PC-9 (cell line): ENCODE measurements around the gene RFLNA.

ENCODE experiments used
- EZH2 ChIP-seq: fragments of 200-600 bp; sonication (generic); IDR thresholded peaks from 2 replicates; pipeline ENCODE4 v1.8.0; 2017; ENCODE audit warnings: antibody characterized with exemption, low read depth
- TF ChIP-seq, protein P1 (sequence below): fragments of 200-600 bp; sonication (generic); conservative IDR thresholded peaks from 2 replicates; pipeline ENCODE4 v1.6.1; 2017; ENCODE audit warnings: mixed run types, antibody characterized with exemption, mild to moderate bottlenecking, moderate library complexity

DNA sequence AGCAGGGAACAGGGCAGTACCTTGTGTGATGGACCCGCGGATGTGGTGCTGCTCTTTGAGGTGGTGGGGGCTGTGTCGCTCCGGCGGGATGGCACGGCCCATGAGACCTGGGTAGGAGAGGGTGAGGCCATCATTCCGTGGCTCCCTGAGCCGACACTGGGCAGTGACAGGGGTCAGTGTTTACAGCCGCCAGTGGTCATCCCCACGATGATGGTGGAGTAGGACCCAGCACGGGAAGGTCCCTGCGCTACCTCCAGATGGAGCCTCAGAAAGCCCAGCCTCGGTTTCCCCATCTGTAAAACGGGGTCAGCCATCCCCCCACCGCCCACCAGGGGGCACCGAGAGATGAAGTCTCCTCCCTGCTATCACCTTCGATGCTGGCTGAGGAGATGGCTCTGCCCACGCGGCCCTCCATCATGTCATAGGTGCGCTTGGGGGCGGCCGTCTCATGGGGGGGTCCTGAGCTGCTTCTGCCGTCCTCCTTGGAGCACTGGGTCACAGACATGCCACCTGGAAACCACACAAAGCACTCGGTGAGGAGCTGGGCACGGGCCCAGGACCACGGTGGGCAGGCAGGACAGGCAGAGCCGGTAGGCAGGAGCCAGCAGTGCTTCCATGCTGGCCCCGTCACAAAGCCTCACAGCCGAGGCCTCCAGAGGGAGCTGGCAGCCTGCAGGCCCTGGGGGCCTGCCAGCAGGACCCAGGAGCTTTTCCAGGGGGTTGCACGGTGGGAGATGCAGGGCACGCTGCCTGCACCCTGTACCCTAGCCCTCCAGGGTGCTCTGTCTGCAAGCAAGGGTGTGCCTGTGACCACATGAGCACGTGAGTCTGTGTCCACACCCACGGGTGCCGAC lies 53.1 kb downstream of the RFLNA start:
- TF ChIP-seq, protein P1, sequence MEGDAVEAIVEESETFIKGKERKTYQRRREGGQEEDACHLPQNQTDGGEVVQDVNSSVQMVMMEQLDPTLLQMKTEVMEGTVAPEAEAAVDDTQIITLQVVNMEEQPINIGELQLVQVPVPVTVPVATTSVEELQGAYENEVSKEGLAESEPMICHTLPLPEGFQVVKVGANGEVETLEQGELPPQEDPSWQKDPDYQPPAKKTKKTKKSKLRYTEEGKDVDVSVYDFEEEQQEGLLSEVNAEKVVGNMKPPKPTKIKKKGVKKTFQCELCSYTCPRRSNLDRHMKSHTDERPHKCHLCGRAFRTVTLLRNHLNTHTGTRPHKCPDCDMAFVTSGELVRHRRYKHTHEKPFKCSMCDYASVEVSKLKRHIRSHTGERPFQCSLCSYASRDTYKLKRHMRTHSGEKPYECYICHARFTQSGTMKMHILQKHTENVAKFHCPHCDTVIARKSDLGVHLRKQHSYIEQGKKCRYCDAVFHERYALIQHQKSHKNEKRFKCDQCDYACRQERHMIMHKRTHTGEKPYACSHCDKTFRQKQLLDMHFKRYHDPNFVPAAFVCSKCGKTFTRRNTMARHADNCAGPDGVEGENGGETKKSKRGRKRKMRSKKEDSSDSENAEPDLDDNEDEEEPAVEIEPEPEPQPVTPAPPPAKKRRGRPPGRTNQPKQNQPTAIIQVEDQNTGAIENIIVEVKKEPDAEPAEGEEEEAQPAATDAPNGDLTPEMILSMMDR, result peak; percentile 71
- no peak for TF ChIP-seq EZH2
